ENCODE measurements around the gene NRXN3.

The NRXN3 gene

GRCh38 chr14:79721399-79722084 lies 1551.4 kb downstream of the NRXN3 start:
- no peak for DNase-seq (ENCODE audit: low read depth)

DNA sequence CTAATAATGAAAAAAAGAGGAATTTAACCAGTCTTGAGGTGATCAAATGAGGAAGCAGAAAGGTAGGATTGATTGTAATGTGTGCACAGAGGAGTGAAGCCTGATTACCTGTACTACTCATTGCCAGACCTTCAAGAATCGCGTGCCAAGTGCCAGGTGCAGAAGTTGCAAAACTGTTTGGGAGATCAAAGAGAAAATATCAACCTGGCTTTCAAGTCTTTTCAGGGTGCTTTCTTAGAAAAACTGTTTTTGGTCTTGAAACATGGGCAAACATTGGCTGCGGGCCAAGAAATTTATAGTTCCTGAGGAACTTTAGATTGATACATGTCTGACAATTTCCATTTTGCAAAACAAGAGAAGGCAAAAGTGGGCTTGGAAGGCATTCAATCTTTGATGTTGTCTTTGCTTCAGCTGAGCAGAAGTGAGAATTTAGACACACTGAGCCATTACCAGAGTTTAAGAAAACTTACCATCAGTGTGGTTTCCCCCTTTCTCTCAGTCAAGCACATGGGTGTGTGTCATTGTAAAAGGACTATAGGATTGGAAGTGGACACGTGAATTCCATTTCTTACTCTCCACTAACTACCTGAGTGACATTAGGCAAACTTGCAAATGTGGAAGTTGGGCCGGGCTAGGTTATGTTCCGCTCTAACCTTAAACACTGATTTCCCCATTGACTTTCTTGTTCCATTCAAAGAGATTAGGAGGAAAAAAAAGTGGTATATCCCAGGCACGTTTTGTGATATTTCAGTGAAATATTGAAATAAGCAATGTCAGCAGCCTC lies 1555.0 kb downstream of the NRXN3 start:
- TF ChIP-seq CTCF (IDR thresholded peaks at IDR 0.05; ENCODE audit: insufficient read depth, low read depth, low read length, missing control alignments), result no peak
- DNase-seq (ENCODE audit: low read depth), result no peak
- H3K4me3 ChIP-seq (ENCODE audit: low read depth, low read length), result no peak overlapping the region

More at GRCh38 chr14:79721399-79722084, 1551.4 kb downstream of the NRXN3 start:
- H3K4me3 ChIP-seq (ENCODE audit: low read depth, low read length), result no peak overlapping the region
- TF ChIP-seq CTCF (IDR thresholded peaks at IDR 0.05; ENCODE audit: insufficient read depth, low read depth, low read length, missing control alignments), result no peak

DNA sequence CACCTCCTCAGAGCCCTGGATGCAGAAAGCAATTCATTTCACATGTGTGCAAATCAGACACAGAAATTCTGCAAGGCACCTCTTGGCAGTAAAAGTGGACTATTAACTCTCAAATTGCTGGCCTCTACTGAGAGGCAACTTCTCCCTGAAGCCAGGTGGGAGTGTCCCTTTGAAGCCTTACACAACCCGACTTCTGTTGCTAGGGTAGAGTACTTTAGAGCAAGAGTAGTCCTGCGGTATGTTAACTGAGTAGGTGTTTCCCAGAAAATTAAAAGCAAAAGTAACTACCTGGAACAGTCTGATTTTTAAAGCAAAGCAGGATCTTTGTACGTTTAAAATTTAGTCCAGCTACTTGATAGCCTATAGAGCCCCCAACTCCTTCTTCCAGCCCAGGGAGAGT lies 1557.7 kb downstream of the NRXN3 start:
- H3K4me3 ChIP-seq (ENCODE audit: low read depth, low read length), result no peak overlapping the region
- DNase-seq (ENCODE audit: low read depth), result no peak
- TF ChIP-seq CTCF (IDR thresholded peaks at IDR 0.05; ENCODE audit: insufficient read depth, low read depth, low read length, missing control alignments), result no peak

- TF ChIP-seq CTCF (IDR thresholded peaks at IDR 0.05; ENCODE audit: insufficient read depth, low read depth, low read length, missing control alignments), result no peak
- no peak overlapping the region for H3K4me3 ChIP-seq (ENCODE audit: low read depth, low read length)
- DNase-seq (ENCODE audit: low read depth), result no peak
Observed at GRCh38 chr14:79728331-79728730, 1558.2 kb downstream of the NRXN3 start.

DNA sequence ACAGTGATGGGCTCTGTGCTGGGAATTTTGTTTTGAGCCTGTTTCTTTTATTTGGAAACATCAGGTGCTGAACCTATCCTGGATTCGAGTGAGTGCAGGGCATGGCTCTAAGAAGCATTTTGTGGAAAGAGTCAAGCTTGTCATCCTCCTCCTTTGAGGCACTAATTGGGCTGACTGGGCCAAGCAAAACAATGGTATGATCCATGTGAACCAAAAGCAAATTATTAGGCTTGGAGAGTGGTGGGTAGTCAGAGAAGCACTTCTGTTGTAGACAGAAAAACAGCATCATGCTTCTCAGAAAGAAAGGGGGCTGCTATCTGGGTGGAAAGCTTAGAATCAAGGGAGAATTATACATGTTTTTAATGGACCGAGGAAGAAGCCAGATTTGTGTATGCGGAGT lies 1559.6 kb downstream of the NRXN3 start:
- no peak overlapping the region for H3K4me3 ChIP-seq (ENCODE audit: low read depth, low read length)
- no peak for DNase-seq (ENCODE audit: low read depth)
- TF ChIP-seq CTCF (IDR thresholded peaks at IDR 0.05; ENCODE audit: insufficient read depth, low read depth, low read length, missing control alignments), result no peak

DNA sequence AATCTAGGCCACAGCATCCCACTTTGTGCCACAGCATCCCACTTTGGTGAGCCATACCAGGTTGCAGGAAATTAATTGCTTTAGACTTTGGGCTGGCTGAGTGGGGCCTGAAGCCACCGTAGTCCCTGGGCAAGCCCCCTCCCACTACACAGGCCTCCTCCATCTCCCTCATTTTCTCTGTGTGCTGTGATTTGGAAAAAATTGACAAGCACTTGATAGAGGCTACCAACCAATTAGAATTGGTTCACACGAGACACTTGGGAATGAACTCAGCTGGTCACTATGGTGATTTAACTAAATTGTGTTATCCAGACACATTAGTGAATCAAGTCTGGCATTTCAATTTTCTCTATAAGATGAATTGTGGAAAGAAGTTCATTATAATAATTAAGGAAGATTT lies 1560.0 kb downstream of the NRXN3 start:
- H3K4me3 ChIP-seq (ENCODE audit: low read depth, low read length), result no peak overlapping the region
- no peak for TF ChIP-seq CTCF (IDR thresholded peaks at IDR 0.05; ENCODE audit: insufficient read depth, low read depth, low read length, missing control alignments)
- DNase-seq (ENCODE audit: low read depth), result no peak
